Measurements from ENCODE around the gene ZCCHC17. TPM values are rescaled to one million over a fixed set of nuclear protein-coding genes. Genes with fewer than 3 reads are reported as not detected.

The ZCCHC17 gene, protein sequence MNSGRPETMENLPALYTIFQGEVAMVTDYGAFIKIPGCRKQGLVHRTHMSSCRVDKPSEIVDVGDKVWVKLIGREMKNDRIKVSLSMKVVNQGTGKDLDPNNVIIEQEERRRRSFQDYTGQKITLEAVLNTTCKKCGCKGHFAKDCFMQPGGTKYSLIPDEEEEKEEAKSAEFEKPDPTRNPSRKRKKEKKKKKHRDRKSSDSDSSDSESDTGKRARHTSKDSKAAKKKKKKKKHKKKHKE
- 1 to 10 TPM; 7.3 to 7.6 TPM for total RNA-seq
- polyA plus RNA-seq (2013, experiment 1 of 2): 23.5 TPM
- polyA plus RNA-seq (2013, experiment 2 of 2): 23.1 TPM
- total RNA-seq: 8.7 to 42.9 (median 27.9) reads per million in 172 experiments

- intact Hi-C loops (cut with DNase I, micrococcal nuclease): loop anchor here in 1 of 2 experiments (2.0 to 10.0 kb wide), 5 partner anchors 232 to 1518 kb away; partner anchors contain the start of genes PEF1, PUM1, RBBP4 and S100PBP
- no peaks in the 10 kb centered on the region for H3K27me3 Mint-ChIP-seq
- H3K27ac Mint-ChIP-seq: no peak within 1 kb of the TSS
Observed at GRCh38 chr1:31296486-31297276, at the start of gene ZCCHC17, which contains the start of gene SNRNP40. TSS of gene ZCCHC17 (plus strand) at chr1:31297032. CDS start at chr1:31310099, 13,067 bp downstream. TSS of gene SNRNP40 (minus strand) at chr1:31296788. CDS start at chr1:31296751, 37 bp downstream.

GRCh38 chr1:31248276-31248675 lies 48.6 kb upstream of the ZCCHC17 start:
- Histone ChIP-seq H3K4me3 (ENCODE audit: low read length) (no peak overlapping the region), H3K27me3 (ENCODE audit: control insufficient read depth in 1 of 2, insufficient read depth in 2 of 2, low read length in 2 of 2) (no peaks in the 10 kb centered on the region), H3K9me3 (ENCODE audit: control insufficient read depth in 1 of 2, insufficient read depth in 1 of 2, low read length in 2 of 2) (no peaks in the 10 kb centered on the region), H3K36me3 (ENCODE audit: insufficient read depth, low read length) (no peaks in the 10 kb centered on the region), H3K27ac (ENCODE audit: low read depth in 1 of 2, low read length in 2 of 2) (no peak overlapping the region), H3K4me1 (ENCODE audit: insufficient read depth, low read length) (no peaks in the 10 kb centered on the region)
- TF ChIP-seq, protein P1, sequence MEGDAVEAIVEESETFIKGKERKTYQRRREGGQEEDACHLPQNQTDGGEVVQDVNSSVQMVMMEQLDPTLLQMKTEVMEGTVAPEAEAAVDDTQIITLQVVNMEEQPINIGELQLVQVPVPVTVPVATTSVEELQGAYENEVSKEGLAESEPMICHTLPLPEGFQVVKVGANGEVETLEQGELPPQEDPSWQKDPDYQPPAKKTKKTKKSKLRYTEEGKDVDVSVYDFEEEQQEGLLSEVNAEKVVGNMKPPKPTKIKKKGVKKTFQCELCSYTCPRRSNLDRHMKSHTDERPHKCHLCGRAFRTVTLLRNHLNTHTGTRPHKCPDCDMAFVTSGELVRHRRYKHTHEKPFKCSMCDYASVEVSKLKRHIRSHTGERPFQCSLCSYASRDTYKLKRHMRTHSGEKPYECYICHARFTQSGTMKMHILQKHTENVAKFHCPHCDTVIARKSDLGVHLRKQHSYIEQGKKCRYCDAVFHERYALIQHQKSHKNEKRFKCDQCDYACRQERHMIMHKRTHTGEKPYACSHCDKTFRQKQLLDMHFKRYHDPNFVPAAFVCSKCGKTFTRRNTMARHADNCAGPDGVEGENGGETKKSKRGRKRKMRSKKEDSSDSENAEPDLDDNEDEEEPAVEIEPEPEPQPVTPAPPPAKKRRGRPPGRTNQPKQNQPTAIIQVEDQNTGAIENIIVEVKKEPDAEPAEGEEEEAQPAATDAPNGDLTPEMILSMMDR (IDR thresholded peaks at IDR 0.05): no peak
- peaks cover 8% of the 10 kb centered on the region for H3K27me3 Mint-ChIP-seq
- ChIA-PET POLR2A (no interaction called here), CTCF (no interaction called here)
- H3K9me3 Mint-ChIP-seq: no peaks in the 10 kb centered on the region
- DNase-seq: no peak
- H3K27ac Mint-ChIP-seq: no peak overlapping the region
- intact Hi-C loops (cut with DNase I, micrococcal nuclease): no loop called here
- no peak for ATAC-seq (ENCODE audit: poor library complexity)
- no peaks in the 10 kb centered on the region for H3K36me3 Mint-ChIP-seq (ENCODE audit: low read depth)
- no peak overlapping the region for H3K4me3 Mint-ChIP-seq
- no peaks in the 10 kb centered on the region for H3K4me1 Mint-ChIP-seq (ENCODE audit: low read depth)

More at GRCh38 chr1:31296486-31297276, at the start of gene ZCCHC17, which contains the start of gene SNRNP40:
- ATAC-seq (ENCODE audit: poor library complexity) (peak; percentile 94), DNase-seq (peak; percentile 84 to 99 (median 90))
- Mint-ChIP-seq H3K9me3 (no peaks in the 10 kb centered on the region), H3K4me1 (ENCODE audit: low read depth) (peaks cover 13% of the 10 kb centered on the region), H3K36me3 (ENCODE audit: low read depth) (peaks cover 20% of the 10 kb centered on the region), H3K4me3 (no peak within 1 kb of the TSS)
- TF ChIP-seq, protein P1 (IDR thresholded peaks at IDR 0.05): no peak
- Histone ChIP-seq H3K27ac (ENCODE audit: low read depth in 1 of 2, low read length in 2 of 2) (peak within 1 kb of the TSS; percentile 83 to 91), H3K9me3 (ENCODE audit: control insufficient read depth in 1 of 2, insufficient read depth in 1 of 2, low read length in 2 of 2) (no peaks in the 10 kb centered on the region), H3K4me1 (ENCODE audit: insufficient read depth, low read length) (peaks cover 41% of the 10 kb centered on the region), H3K36me3 (ENCODE audit: insufficient read depth, low read length) (peaks cover 14% of the 10 kb centered on the region), H3K27me3 (ENCODE audit: control insufficient read depth in 1 of 2, insufficient read depth in 2 of 2, low read length in 2 of 2) (no peaks in the 10 kb centered on the region), H3K4me3 (ENCODE audit: low read length) (peak within 1 kb of the TSS; percentile 90)
- POLR2A ChIA-PET: interaction anchor here (0.5 to 1.9 kb wide), 14 partner anchors 10 to 1830 kb away, joined by 3 to 6 read pairs (median 3); partner anchors contain the start of genes KHDRBS1, KPNA6, PEF1 and PUM1
- CTCF ChIA-PET: interaction anchor here (1.0 kb wide), 1 partner anchor 517 kb away, joined by 5 read pairs; no protein-coding TSS in a partner anchor

DNA sequence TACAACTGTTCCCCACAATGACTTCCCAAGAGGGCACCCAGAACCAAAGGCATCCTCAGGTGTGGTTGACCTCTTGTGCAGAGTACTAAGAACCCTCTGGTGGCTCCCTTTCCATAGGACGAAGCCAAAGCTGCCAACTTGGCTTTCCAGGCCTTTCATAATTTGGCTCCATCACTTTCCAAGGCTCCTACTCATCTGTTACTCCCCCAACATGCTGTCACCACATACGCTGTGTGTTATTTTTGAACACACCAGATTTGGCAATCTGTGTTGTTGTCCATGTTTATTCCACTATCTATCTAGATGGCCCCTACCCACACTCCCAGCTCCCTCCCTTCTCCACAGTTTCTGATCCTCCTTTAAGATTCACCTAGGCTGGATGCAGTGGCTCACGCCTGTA lies 47.0 kb upstream of the ZCCHC17 start:
- no peaks in the 10 kb centered on the region for H3K4me1 Mint-ChIP-seq (ENCODE audit: low read depth)
- ChIA-PET CTCF (no interaction called here), POLR2A (no interaction called here)
- intact Hi-C loops (cut with DNase I, micrococcal nuclease): no loop called here
- Histone ChIP-seq H3K4me1 (ENCODE audit: insufficient read depth, low read length) (no peaks in the 10 kb centered on the region), H3K9me3 (ENCODE audit: control insufficient read depth in 1 of 2, insufficient read depth in 1 of 2, low read length in 2 of 2) (no peaks in the 10 kb centered on the region), H3K36me3 (ENCODE audit: insufficient read depth, low read length) (no peaks in the 10 kb centered on the region), H3K27me3 (ENCODE audit: control insufficient read depth in 1 of 2, insufficient read depth in 2 of 2, low read length in 2 of 2) (no peaks in the 10 kb centered on the region), H3K4me3 (ENCODE audit: low read length) (no peak overlapping the region), H3K27ac (ENCODE audit: low read depth in 1 of 2, low read length in 2 of 2) (no peak overlapping the region)
- ATAC-seq (ENCODE audit: poor library complexity): no peak
- DNase-seq: no peak
- H3K27ac Mint-ChIP-seq: no peak overlapping the region
- no peaks in the 10 kb centered on the region for H3K27me3 Mint-ChIP-seq
- TF ChIP-seq, protein P1 (IDR thresholded peaks at IDR 0.05): no peak
- no peaks in the 10 kb centered on the region for H3K36me3 Mint-ChIP-seq (ENCODE audit: low read depth)
- no peaks in the 10 kb centered on the region for H3K9me3 Mint-ChIP-seq
- no peak overlapping the region for H3K4me3 Mint-ChIP-seq

All from CD4-positive, alpha-beta T cell (primary cell).